ENCODE results near the gene NMRAL1. TPM values are rescaled to one million over a fixed set of nuclear protein-coding genes. Genes with fewer than 3 reads are reported as not detected.

NMRAL1 gene
- total RNA-seq, 1 donor from 2014 or later = 43.5 TPM

DNA sequence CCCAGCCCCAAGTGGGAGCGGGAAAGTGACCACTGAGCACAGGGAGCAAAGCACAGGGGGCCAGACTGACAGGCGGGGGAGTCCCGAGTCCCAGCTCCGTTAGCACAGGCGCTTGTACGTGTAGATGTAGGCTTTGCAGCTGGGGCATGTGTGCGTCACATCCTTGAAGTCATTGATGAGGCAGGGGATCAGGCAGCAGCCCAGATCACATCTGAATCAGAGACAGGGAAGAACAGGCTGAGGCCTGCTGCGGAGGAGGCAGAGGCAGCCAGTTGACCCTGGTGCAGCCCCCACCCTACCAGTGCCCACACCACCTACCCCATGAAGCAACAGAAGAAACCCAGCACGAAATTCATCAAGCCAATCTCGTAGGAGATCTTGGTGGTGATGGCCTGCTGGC, 38.0 kb upstream of the NMRAL1 start:
- H3K36me3 ChIP-seq = peaks cover 62% of the 10 kb centered on the region
- H3K27me3 ChIP-seq (ENCODE audit: low read depth) = no peaks in the 10 kb centered on the region
- intact Hi-C loops (cut with DNase I) = no loop called here
- TF ChIP-seq, protein P1, sequence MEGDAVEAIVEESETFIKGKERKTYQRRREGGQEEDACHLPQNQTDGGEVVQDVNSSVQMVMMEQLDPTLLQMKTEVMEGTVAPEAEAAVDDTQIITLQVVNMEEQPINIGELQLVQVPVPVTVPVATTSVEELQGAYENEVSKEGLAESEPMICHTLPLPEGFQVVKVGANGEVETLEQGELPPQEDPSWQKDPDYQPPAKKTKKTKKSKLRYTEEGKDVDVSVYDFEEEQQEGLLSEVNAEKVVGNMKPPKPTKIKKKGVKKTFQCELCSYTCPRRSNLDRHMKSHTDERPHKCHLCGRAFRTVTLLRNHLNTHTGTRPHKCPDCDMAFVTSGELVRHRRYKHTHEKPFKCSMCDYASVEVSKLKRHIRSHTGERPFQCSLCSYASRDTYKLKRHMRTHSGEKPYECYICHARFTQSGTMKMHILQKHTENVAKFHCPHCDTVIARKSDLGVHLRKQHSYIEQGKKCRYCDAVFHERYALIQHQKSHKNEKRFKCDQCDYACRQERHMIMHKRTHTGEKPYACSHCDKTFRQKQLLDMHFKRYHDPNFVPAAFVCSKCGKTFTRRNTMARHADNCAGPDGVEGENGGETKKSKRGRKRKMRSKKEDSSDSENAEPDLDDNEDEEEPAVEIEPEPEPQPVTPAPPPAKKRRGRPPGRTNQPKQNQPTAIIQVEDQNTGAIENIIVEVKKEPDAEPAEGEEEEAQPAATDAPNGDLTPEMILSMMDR (IDR thresholded peaks at IDR 0.05) = no peak
- H3K27ac ChIP-seq = no peak overlapping the region
- H3K4me1 ChIP-seq = peaks cover 49% of the 10 kb centered on the region
- ATAC-seq (no peak), DNase-seq (no peak)
- no peaks in the 10 kb centered on the region for H3K9me3 ChIP-seq
- H3K4me3 ChIP-seq = no peak overlapping the region

DNA sequence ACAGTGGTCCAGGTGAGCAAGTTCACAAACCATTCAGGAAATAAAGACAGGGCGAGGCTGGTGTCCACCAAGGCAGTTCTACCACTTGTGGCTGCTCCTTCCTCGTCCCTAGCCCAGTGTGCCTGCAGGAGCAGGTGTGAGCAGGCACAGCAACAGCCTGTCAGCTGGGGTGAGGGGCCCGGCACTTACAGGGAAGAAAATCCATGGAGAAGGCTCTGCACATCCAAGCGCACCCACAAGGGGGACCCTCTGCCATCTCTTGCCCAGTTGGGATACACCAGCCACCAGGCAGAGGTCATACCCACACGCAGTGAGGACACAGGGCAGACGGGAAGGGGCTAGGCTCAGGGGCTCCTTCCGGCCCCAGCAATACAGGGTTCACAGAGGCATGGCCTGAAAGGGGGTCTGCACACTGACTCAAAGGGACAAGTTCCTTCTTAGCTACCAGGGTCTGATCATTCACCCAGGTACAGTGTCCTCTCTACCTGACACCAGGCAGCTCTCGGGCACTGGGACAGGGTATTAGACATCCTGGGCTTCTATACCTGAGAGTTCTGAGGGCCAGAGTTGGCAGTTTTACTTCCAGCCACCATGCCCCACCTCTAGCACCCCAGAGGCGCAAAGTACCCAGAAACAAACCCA, 37.1 kb upstream of the NMRAL1 start:
- H3K9me3 ChIP-seq = no peaks in the 10 kb centered on the region
- H3K36me3 ChIP-seq = peaks cover 71% of the 10 kb centered on the region
- H3K27ac ChIP-seq = no peak overlapping the region
- no peaks in the 10 kb centered on the region for H3K27me3 ChIP-seq (ENCODE audit: low read depth)
- TF ChIP-seq, protein P1 (IDR thresholded peaks at IDR 0.05) = peak; percentile 45
- ATAC-seq (peak; percentile 17 to 32), DNase-seq (no peak)
- no peak overlapping the region for H3K4me3 ChIP-seq
- intact Hi-C loops (cut with DNase I) = no loop called here
- peaks cover 50% of the 10 kb centered on the region for H3K4me1 ChIP-seq

DNA sequence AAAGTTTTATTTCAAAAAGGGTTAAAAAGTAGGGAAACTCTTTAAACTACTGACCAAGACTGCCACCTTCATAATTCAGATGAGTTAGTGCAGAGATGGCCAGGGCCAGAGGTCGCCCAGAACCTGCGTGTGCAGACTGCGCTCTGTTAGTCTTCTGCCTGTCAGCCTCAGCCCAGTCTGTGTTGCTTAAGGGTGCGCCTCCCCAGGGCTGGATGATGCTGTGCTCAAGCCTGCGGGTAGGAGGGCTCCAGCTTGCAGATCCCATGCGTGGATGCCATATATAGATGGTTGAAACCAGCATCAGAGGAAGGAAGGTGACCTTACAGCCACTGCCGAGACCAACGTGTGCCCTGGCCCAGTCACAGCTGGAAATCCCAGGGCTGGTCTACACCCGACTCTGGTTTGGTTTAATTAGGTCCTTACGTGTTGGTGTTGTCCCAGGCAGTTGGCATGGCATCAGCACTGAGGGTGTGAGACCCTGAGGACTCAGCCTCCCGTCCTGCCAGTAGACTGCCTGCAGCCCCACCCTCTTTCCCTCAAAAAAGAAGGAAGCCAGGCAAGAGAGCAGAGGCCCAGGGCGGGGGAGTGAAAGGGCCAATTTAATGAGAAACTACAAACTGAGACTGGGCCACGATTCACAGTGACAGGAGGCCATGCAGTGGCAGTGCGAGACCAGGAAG, 36.5 kb upstream of the NMRAL1 start:
- peaks cover 51% of the 10 kb centered on the region for H3K4me1 ChIP-seq
- DNase-seq = no peak
- peaks cover 75% of the 10 kb centered on the region for H3K36me3 ChIP-seq
- ATAC-seq = no peak
- H3K4me3 ChIP-seq = no peak overlapping the region
- intact Hi-C loops (cut with DNase I) = no loop called here
- H3K27ac ChIP-seq = no peak overlapping the region
- H3K9me3 ChIP-seq = no peaks in the 10 kb centered on the region
- no peaks in the 10 kb centered on the region for H3K27me3 ChIP-seq (ENCODE audit: low read depth)
- TF ChIP-seq, protein P1 (IDR thresholded peaks at IDR 0.05) = no peak

DNA sequence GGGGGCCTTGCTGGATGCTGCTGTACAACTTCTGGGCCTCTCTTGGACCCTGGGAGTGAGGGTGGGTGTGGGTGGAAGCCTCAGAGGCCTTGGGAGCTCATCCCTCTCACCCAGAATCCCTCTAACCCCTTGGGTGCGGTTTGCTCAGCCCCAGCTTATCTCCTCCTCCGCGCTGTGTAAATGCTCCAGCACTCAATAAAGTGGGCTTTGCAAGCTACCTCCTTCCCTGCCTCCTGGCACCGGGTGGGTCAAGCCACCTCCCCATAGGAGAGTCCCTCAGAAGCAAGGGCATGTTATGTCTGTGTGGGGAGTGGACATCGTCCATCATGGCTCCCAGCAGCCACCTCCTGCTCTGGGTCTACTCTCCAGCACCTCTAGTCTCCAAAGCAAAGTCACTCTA, 35.7 kb upstream of the NMRAL1 start:
- DNase-seq (no peak), ATAC-seq (no peak)
- peaks cover 49% of the 10 kb centered on the region for H3K4me1 ChIP-seq
- H3K36me3 ChIP-seq = peaks cover 79% of the 10 kb centered on the region
- intact Hi-C loops (cut with DNase I) = no loop called here
- H3K27me3 ChIP-seq (ENCODE audit: low read depth) = no peaks in the 10 kb centered on the region
- H3K27ac ChIP-seq = no peak overlapping the region
- H3K9me3 ChIP-seq = no peaks in the 10 kb centered on the region
- no peak overlapping the region for H3K4me3 ChIP-seq
- TF ChIP-seq, protein P1 (IDR thresholded peaks at IDR 0.05) = no peak

DNA sequence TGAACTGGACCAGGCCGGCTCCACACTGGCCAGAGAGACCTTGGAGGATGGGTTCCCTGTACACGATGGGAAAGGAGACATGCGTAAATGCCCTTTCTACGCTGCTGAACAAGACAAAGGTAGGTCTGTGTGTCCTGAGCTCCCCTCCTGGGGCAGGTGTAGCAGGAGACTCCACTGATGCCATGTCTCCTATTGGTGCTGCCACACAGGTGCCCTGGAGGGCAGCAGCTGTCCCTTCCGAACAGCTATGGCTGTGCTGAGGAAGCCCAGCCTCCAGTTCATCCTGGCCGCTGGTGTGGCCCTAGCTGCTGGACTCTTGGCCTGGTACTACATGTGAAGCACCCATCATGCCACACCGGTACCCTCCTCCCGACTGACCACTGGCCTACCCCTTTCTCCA, 35.0 kb upstream of the NMRAL1 start:
- intact Hi-C loops (cut with DNase I) = no loop called here
- ATAC-seq (no peak), DNase-seq (no peak)
- TF ChIP-seq, protein P1 (IDR thresholded peaks at IDR 0.05) = no peak
- Histone ChIP-seq H3K27ac (no peak overlapping the region), H3K36me3 (peaks cover 79% of the 10 kb centered on the region), H3K27me3 (ENCODE audit: low read depth) (no peaks in the 10 kb centered on the region), H3K9me3 (no peaks in the 10 kb centered on the region), H3K4me1 (peaks cover 47% of the 10 kb centered on the region), H3K4me3 (no peak overlapping the region)

All from lower lobe of right lung (tissue), 2 donors.